LNCAP (cell line): Measurements from ENCODE around the gene ARFGAP2.

Experiments used
- TF ChIP-seq, protein P1 (sequence below): fragments of 450-650 bp; IDR thresholded peaks from 2 replicates; pipeline ENCODE4 v1.5.1; 2017; ENCODE audit warnings: mild to moderate bottlenecking

The ARFGAP2 gene

DNA sequence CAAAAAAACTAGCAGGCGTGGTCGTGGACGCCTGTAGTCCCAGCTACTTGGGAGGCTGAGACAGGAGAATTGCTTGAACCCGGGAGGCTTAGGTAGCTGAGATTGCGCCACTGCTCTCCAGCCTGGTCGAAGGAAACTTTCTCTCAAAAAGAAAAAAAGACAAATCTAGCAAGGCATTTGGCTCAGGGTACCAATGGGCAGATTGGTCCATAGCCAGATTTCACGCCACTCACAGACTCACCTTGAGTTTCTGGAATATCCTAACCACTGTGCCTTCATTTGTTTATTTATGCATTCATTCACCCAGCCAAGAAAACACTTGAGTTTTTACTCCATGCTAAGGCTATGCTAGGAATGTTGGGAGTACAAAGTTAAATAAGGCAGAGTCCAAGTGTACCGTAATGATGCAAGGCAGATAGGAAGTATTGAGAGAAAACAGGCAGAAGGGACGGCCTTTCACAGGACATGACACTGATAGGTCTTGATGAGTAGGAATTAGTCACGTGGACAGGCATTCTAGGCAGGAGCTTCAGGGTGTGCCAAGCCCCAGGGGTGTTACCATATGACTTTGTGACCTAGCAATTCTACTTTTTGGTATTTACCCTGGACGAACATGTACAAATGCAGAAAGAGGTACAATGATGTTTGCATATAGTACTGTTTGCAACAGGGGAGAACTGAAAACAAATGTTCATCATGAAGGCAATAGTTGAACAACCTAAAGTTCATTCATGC, 12.6 kb upstream of the ARFGAP2 start:
- TF ChIP-seq, protein P1, sequence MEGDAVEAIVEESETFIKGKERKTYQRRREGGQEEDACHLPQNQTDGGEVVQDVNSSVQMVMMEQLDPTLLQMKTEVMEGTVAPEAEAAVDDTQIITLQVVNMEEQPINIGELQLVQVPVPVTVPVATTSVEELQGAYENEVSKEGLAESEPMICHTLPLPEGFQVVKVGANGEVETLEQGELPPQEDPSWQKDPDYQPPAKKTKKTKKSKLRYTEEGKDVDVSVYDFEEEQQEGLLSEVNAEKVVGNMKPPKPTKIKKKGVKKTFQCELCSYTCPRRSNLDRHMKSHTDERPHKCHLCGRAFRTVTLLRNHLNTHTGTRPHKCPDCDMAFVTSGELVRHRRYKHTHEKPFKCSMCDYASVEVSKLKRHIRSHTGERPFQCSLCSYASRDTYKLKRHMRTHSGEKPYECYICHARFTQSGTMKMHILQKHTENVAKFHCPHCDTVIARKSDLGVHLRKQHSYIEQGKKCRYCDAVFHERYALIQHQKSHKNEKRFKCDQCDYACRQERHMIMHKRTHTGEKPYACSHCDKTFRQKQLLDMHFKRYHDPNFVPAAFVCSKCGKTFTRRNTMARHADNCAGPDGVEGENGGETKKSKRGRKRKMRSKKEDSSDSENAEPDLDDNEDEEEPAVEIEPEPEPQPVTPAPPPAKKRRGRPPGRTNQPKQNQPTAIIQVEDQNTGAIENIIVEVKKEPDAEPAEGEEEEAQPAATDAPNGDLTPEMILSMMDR = no peak

DNA sequence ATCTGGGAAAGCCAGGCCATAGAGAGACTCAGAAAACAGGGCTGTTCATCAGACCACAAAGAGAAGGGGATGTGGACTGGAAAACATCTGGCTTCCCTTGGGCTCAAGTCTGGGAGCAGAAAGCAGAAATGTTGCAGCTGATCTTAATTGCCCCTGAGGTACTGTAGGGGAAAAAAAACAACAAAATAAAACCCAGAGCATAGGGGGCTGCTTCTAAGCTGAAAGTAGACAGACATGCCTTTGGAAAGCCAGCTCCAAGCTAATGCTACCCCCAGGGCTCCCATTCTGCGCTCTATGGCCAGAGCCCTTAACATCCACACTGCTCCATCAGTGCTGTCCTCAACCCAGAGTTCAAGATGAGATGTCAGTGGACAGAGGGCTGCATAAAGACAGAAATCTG, 11.6 kb upstream of the ARFGAP2 start:
- TF ChIP-seq, protein P1 = no peak

DNA sequence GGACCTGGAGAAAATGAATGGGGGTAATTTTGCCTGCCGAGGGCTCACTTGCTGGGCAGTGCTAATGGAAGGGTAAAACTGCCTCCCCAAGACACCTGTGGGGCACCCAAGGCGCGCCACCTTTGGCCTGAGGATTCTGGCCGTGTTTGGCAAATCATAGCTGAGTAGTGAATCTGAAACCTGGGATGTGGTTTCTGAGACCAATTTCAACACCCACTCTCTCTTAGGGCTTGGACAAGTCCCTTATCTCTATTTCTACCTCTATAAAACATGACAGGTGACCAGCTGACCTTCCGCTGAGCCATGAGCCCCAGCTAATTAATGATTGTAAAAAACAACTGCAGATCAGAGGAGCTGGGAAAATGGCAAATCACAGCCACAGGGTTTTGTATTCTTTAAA, 11.0 kb upstream of the ARFGAP2 start:
- TF ChIP-seq, protein P1 = no peak

DNA sequence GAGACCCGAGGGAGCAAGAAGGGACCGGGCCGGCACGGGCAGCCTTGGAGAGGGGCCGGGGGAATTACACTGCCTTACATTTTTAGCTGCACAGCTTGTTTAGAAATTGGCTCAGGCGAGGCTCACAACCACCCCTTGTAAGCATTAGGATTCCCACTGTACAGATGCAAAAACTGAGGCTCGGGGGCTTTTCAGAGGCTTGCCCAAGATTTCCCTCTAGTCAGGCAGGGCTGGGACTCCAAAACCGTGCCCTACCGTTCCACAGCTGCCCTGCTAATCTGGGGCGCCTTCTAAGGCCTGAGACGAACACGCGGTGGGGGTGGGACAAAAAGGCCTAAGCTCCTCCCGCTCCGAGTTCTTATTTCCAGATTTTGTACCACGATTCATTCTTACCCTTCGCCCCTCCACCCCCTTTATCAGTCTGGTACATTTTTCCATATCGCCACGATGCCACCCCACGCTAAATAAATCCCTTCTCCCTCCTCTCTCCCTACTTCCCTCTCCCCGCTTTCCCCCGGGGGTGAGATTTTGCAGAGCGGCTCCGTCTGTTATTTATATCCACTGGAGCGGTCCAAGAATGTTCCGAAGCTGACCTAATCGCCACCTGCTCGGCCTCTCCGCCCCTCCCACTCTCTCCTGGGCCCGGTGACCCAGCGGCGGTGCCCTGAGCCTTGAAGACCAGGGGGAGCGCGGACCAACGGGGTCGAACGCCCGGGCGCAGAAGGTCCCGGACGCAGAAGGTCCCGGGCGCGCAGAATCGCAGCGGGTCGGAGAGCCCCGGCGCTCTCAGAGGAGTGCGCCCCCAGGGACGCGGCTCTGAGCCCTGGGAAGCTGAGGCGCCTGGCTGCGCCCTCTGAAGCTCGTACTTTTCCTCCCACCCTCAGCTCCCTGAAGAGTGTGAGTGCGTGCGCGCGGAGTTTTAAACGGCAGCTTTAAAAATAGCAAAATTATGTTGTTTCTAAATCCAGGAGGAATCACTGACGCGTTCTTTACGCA, 10.3 kb upstream of the ARFGAP2 start:
- TF ChIP-seq, protein P1 = no peak

DNA sequence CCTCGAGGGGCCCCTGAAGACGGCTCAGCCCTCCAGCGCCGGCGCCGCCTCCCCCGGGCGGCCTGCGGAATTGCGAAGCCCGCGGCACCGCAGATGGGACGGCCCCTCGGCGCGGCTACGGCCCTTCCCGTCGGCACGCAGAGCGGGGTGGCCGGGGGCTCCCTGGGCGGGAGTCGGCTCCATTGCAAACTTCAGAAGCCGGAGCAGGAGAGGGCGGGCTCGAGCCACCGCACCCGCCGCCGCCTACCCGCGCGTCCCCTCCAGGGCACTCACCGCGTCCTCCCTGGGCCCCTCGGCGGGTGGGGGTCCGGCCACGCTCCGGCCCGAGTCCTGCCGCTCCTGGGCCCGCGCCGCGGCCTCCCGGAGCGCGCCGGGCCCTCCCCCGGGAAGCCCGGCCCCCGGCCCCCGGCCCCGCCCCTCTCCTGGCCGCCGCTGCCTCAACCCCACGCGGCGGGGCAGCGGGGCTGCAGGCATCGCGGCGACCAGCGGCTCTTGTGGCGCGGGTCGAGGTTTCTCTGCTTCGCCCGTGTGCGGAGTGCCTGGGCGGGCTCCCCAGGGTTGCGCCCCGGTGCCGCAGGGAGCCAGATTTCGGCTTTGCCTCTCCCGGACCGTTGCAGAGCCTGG, 9.5 kb upstream of the ARFGAP2 start, which contains the start of gene PACSIN3:
TSS of gene PACSIN3 (minus strand) at position 359 of the 624 bp plus-strand sequence. CDS start 3,707 bp downstream, outside the sequence.
- TF ChIP-seq, protein P1 = no peak

DNA sequence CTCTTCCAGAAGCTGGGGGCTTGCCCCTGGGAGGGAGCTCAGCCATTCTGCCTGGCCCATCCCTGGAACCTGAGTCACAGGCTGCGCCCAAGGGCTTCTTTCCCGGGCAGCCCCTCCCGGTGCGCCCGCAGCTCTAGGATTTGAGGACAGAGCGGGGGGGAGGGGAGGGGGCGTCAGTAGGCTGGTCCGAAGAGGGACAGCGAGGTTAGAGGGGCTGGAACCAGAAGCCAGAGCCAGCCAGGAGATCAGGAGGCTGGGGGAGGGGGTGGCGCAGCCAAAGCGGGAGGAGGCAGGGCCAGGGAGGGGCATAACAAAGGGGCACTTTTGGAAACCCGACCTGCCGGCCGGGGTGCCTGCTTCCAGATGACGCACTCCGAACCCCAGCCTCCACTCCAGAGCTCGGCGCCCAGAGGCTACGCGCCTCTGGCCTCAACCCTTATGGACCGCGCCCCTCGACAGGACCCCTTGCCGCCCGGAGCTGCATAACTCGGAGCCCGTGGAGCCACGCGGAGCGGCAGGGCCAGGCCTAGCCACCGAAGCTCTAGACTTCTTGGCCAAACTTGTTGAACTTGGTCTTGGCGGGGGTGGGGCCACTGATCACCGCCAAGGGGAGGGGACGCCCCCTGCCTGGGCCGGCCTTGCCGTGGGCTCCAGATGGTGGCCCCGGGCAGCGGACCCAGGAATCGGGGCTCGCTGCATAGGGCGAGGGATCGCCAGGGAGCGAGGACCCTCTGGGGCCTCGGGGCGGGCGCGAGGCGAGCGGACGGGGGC, 8.8 kb upstream of the ARFGAP2 start:
- TF ChIP-seq, protein P1 = no peak
